Gastroesophageal sphincter (tissue), 4 donors: ENCODE data around the gene BANK1. TPM values are rescaled to one million over a fixed set of nuclear protein-coding genes. Genes with fewer than 3 reads are reported as not detected.

Source experiments
- ATAC-seq: fragments of 150-250 bp; one replicate; pipeline ENCODE4 v1.9.1; 2016; ENCODE audit warnings: mild to moderate bottlenecking, moderate library complexity
- H3K27ac ChIP-seq, 4 donors: fragments of 200-600 bp; sonication (generic) in 3 of 4; 1 replicate in 3 of 4; 2 replicates in 1 of 4; pipeline ENCODE4 v1.5.1; 2016 to 2019
- H3K27me3 ChIP-seq: fragments of 200-600 bp; sonication (generic); one replicate; pipeline ENCODE4 v1.5.1; 2019
- H3K36me3 ChIP-seq, 2 donors: fragments of 200-600 bp; sonication (generic); one replicate each; pipeline ENCODE4 v1.5.1; 2019; ENCODE audit warnings: control low read depth in 1 of 2
- H3K4me1 ChIP-seq, 3 donors: fragments of 200-600 bp; sonication (generic); 1 replicate in 2 of 3; 2 replicates in 1 of 3; pipeline ENCODE4 v1.5.1; 2016 to 2019; ENCODE audit warnings: control low read depth in 2 of 3
- H3K4me3 ChIP-seq, 2 donors: fragments of 200-600 bp; sonication (generic); one replicate each; pipeline ENCODE4 v1.5.1; 2019; ENCODE audit warnings: mild to moderate bottlenecking in 1 of 2, moderate library complexity in 1 of 2
- H3K9me3 ChIP-seq, 3 donors: fragments of 200-600 bp; sonication (generic); one replicate each; pipeline ENCODE4 v1.5.1; 2017 to 2019; ENCODE audit warnings: control low read depth in 2 of 3
- CTCF ChIP-seq, 4 experiments: fragments of 200-600 bp in 2 of 4; fragments of 450-650 bp in 2 of 4; sonication (generic) in 1 of 4; IDR thresholded peaks; one replicate each; pipeline ENCODE4 v1.5.1; 2017 to 2019; ENCODE audit warnings: antibody characterized with exemption in 4 of 4, mild to moderate bottlenecking in 2 of 4, moderate library complexity in 2 of 4
- EP300 ChIP-seq: sonication (generic); formaldehyde crosslinking; IDR thresholded peaks from one replicate; pipeline ENCODE4 v1.6.1; 2017; ENCODE audit warnings: antibody characterized with exemption, mild to moderate bottlenecking
- POLR2A ChIP-seq, 2 donors: fragments of 450-650 bp; IDR thresholded peaks; one replicate each; pipeline ENCODE4 v1.6.1; 2017; ENCODE audit warnings: antibody characterized with exemption in 2 of 2, mild to moderate bottlenecking in 2 of 2, moderate library complexity in 1 of 2
- POLR2AphosphoS5 ChIP-seq: sonication (generic); formaldehyde crosslinking; IDR thresholded peaks from one replicate; pipeline ENCODE4 v1.6.1; 2017; ENCODE audit warnings: antibody characterized with exemption
- WGBS, 2 donors: methylation state at CpG; one replicate each; pipeline ENCODE4 v1.1.5; 2018; ENCODE audit warnings: low coverage in 1 of 2; 5-methylcytosine and 5-hydroxymethylcytosine counted together
- total RNA-seq, 4 donors: library from RNA; depleted of rRNA; stranded (reverse); fragments of >200 nt; gene quantifications; one replicate each; pipeline ENCODE4 v1.1.0, GENCODE V29; 2016

The BANK1 gene
- 1 to 10 TPM in 2 of 4 donors, under 1 TPM in 2; 0.62 to 4.6 (median 0.81) TPM for total RNA-seq

- 36 to 45% methylated on average over 6 of the region's 44 CpGs for WGBS, 2 donors
- peak; percentile 70 for ATAC-seq
- Histone ChIP-seq H3K9me3 (no peaks in the 10 kb centered on the region), H3K27ac (peak within 1 kb of the TSS in 2 of 4 donors; percentile 56 to 73), H3K27me3 (peaks cover 10% of the 10 kb centered on the region), H3K4me3 (peak within 1 kb of the TSS; percentile 28 to 60), H3K4me1 (peaks cover 0 to 8% (median 0%) of the 10 kb centered on the region in 3 donors), H3K36me3 (no peaks in the 10 kb centered on the region)
- TF ChIP-seq EP300 (no peak), CTCF (IDR thresholded peaks at IDR 0.05) (peak in 1 of 4 experiments; percentile 12), POLR2A (IDR thresholded peaks at IDR 0.05) (no peak)
Observed at GRCh38 chr4:101790521-101791181, at the start of gene BANK1. TSS of gene BANK1 (plus strand) at chr4:101790730. CDS start at chr4:101790881, 151 bp downstream.

- Histone ChIP-seq H3K36me3 (no peaks in the 10 kb centered on the region), H3K27me3 (no peaks in the 10 kb centered on the region), H3K4me1 (no peaks in the 10 kb centered on the region), H3K4me3 (no peak overlapping the region), H3K27ac (no peak overlapping the region), H3K9me3 (no peaks in the 10 kb centered on the region)
- ATAC-seq, result no peak
- no peak for TF ChIP-seq POLR2A (IDR thresholded peaks at IDR 0.05)
- no peak for TF ChIP-seq POLR2AphosphoS5
- TF ChIP-seq EP300, result no peak
- no peak for TF ChIP-seq CTCF (IDR thresholded peaks at IDR 0.05)
- 46 to 50% methylated on average over 2 of the region's 2 CpGs for WGBS, 2 donors
Observed at GRCh38 chr4:101753721-101754120, 36.8 kb upstream of the BANK1 start.

- Histone ChIP-seq H3K4me3 (no peak overlapping the region), H3K36me3 (no peaks in the 10 kb centered on the region), H3K9me3 (no peaks in the 10 kb centered on the region), H3K4me1 (no peaks in the 10 kb centered on the region), H3K27me3 (no peaks in the 10 kb centered on the region), H3K27ac (no peak overlapping the region)
- WGBS, 2 donors, result 10 to 14% methylated on average over 2 of the region's 2 CpGs
- TF ChIP-seq POLR2A (IDR thresholded peaks at IDR 0.05) (no peak), EP300 (no peak), CTCF (IDR thresholded peaks at IDR 0.05) (no peak), POLR2AphosphoS5 (no peak)
- ATAC-seq, result no peak
Observed at GRCh38 chr4:101756181-101756580, 34.3 kb upstream of the BANK1 start.

GRCh38 chr4:101761405-101761804 lies 29.1 kb upstream of the BANK1 start:
- H3K9me3 ChIP-seq, result peaks cover 0 to under 1% (median 0%) of the 10 kb centered on the region in 3 donors
- no peak for TF ChIP-seq EP300
- TF ChIP-seq POLR2A (IDR thresholded peaks at IDR 0.05), result no peak
- TF ChIP-seq POLR2AphosphoS5, result no peak
- TF ChIP-seq CTCF (IDR thresholded peaks at IDR 0.05), result no peak
- H3K4me1 ChIP-seq, result no peaks in the 10 kb centered on the region
- no peaks in the 10 kb centered on the region for H3K36me3 ChIP-seq
- no peak overlapping the region for H3K27ac ChIP-seq
- H3K27me3 ChIP-seq, result no peaks in the 10 kb centered on the region
- no peak overlapping the region for H3K4me3 ChIP-seq
- WGBS, 2 donors, result 33% methylated on average over 1 of the region's 1 CpG; no CpG with 5 or more reads in 1 of the 2 donors
- ATAC-seq, result no peak

GRCh38 chr4:101762025-101762424 lies 28.5 kb upstream of the BANK1 start:
- Histone ChIP-seq H3K27me3 (no peaks in the 10 kb centered on the region), H3K9me3 (peaks cover 0 to 7% (median 0%) of the 10 kb centered on the region in 3 donors), H3K4me1 (no peaks in the 10 kb centered on the region), H3K4me3 (no peak overlapping the region), H3K27ac (no peak overlapping the region), H3K36me3 (no peaks in the 10 kb centered on the region)
- no peak for ATAC-seq
- WGBS, 2 donors, result 57 to 68% methylated on average over 2 of the region's 2 CpGs
- no peak for TF ChIP-seq CTCF (IDR thresholded peaks at IDR 0.05)
- no peak for TF ChIP-seq POLR2A (IDR thresholded peaks at IDR 0.05)
- no peak for TF ChIP-seq EP300
